Measurements from ENCODE around the gene MAML2.
A peak's percentile ranks its signal among the peaks of the same experiment; 100 is the strongest.
"Not testable (repeated sequence)": the region's sequence is repeated elsewhere in the genome, so short reads cannot be mapped to it uniquely, and the experiment has no call there.

MAML2 gene

GRCh38 chr11:96204366-96204659 is 138.7 kb downstream of the MAML2 start:
- no peak for DNase-seq

GRCh38 chr11:96203567-96204365 is 139.2 kb downstream of the MAML2 start:
- DNase-seq: no peak

GRCh38 chr11:96200243-96200642 is 142.8 kb downstream of the MAML2 start:
- no peak for DNase-seq

- DNase-seq: peak in 1 of 2 experiments; percentile 56
These were observed 143.4 kb downstream of the MAML2 start for GRCh38 chr11:96199563-96200025.

- DNase-seq: no peak
These were observed 144.9 kb downstream of the MAML2 start for GRCh38 chr11:96197801-96198701.

GRCh38 chr11:96197103-96197502 is 145.9 kb downstream of the MAML2 start:
- DNase-seq: no peak

GRCh38 chr11:96196181-96196662 is 146.8 kb downstream of the MAML2 start:
- no peak for DNase-seq

- DNase-seq: no peak
These were observed 147.3 kb downstream of the MAML2 start for GRCh38 chr11:96195671-96196070.

GRCh38 chr11:96194581-96195374 is 148.2 kb downstream of the MAML2 start:
- DNase-seq: no peak

GRCh38 chr11:96193745-96194443 is 149.1 kb downstream of the MAML2 start:
- no peak for DNase-seq

- DNase-seq: no peak
These were observed 151.2 kb downstream of the MAML2 start for GRCh38 chr11:96191752-96192151.

GRCh38 chr11:96189351-96189750 is 153.6 kb downstream of the MAML2 start:
- DNase-seq: no peak

GRCh38 chr11:96188243-96189006 is 154.6 kb downstream of the MAML2 start:
- peak in 1 of 2 experiments; percentile 47 for DNase-seq

GRCh38 chr11:96187822-96188221 is 155.2 kb downstream of the MAML2 start:
- peak in 1 of 2 experiments; percentile 55 for DNase-seq

GRCh38 chr11:96186806-96187205 is 156.2 kb downstream of the MAML2 start:
- DNase-seq: no peak

- no peak for DNase-seq
These were observed 157.7 kb downstream of the MAML2 start for GRCh38 chr11:96185220-96185768.

GRCh38 chr11:96180937-96181336 is 162.1 kb downstream of the MAML2 start:
- not testable (repeated sequence) for DNase-seq

GRCh38 chr11:96180341-96180740 is 162.7 kb downstream of the MAML2 start:
- DNase-seq: no peak

- DNase-seq: no peak
These were observed 163.1 kb downstream of the MAML2 start for GRCh38 chr11:96179905-96180304.

GRCh38 chr11:96178887-96179279 is 164.1 kb downstream of the MAML2 start:
- DNase-seq: no peak

Measured in activated CD4-positive, alpha-beta T cell treated with anti-CD3 and anti-CD28 coated beads, Interleukin-2, amount 50 U/mL, for 48 hours (primary cell).